HG02623 (cell line): ENCODE data around the gene AGPAT3.

Experiments used
- ATAC-seq: cut with Tn5 transposase; IDR thresholded peaks from one replicate; pipeline ENCODE4 v1.9.1; 2021; ENCODE audit warnings: moderate library complexity; ENCODE audit not compliant: unreplicated experiment

The AGPAT3 gene

DNA sequence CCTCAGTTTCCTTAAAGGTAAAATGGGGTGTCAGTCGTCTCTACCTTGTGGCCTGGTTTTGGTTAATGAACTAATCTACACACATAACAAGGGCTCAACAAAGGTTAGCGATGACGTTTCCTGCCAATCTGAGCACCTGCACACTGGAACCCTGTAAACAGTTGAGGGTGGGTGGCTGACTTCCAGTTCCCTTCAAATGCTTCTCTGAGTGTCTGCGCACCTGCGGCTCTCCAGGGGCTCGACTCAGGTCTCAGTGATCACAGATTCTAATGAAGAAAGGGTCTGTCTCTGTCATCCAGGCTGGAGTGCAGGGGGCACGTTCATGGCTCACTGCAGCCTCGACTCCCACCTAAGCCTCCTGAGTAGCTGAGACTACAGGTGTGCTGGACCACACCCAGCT, 3.3 kb upstream of the AGPAT3 start:
- no peak for ATAC-seq

DNA sequence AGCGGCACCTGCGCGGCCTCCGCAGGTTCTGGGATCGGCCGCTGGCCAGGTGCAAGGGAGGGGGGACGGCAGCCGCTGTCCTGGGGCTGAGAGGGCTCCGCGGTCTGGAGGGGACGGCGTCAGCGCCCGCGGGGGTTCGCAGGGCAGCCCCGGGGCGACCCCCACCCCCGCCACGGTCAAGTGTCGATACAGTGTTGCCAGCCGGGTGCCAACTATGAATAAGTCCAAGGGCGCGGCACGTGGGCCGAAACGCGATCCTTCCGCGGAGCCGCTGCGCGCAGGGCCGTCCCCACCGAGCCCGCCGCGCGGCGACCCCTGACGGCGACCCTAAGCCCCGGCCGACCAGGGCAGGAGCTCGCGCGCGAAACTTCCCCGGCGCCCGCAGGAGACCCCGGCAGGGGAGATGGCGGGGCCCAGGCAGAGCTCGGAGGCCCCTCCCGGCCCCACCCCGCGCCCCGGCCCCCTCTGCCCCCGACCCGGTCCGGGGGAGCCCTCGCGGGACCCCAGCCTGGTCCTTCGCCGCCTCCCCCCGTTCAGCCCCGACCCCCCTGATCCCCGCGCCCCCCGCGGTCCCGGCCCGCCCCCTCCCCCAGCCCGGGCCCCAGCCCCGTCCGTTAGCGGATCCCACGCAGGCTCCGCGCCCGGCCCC, 586 bp upstream of the AGPAT3 start:
- no peak for ATAC-seq

DNA sequence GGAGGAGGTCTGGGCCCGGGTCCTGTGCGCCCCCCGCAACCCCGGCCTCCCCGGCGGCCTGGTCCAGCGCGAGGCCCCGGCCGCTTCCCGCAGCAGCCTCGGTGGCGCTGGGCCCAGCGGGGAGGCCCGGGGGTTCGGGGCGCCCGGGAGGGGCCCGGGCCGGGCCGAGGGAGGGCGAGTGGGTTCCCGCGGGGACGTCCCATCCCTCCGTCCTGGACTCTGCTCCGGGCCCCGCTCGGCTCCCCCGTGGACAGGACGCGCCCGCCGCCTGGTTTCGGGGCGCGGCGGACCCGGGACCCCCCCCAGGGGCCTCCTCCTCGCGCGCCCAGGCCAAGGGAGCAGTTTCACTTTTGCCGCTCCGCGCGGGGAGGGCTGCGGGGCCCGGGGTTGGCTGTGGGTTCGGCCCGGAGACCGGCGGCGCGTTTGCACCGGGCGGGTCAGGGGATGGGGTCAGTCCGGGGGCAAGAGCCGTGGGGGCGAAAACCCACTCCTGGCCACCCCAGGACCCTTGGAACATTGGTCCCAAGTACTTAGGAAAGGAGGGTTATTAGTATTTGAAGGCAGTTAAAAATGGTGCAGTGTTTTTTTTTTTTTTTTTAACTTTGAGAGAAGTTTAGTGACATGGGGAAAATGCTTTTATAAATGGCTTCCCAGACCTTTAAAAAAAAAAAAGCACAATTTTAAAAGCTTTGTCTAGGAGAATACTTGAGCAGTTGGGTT, 677 bp downstream of the AGPAT3 start:
- no peak for ATAC-seq

DNA sequence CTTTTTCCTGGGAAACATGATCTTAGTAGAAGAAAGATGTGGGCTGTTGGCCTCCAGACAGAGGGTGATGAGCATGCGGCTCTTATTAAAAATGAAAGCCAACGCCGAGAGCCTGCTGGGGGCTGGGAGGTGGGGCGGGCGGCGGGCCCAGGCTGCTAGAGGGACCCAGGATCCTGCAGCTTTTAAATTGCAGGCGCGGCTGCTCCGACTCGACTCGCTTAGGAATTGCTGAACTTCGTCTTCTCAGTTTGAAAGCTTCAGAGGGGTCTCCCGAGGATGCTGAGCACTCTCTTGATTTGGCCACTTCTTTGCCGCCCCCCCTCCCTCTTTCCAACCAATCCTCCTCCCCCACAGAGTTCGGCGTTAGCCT, 1.2 kb downstream of the AGPAT3 start:
- ATAC-seq, result no peak

DNA sequence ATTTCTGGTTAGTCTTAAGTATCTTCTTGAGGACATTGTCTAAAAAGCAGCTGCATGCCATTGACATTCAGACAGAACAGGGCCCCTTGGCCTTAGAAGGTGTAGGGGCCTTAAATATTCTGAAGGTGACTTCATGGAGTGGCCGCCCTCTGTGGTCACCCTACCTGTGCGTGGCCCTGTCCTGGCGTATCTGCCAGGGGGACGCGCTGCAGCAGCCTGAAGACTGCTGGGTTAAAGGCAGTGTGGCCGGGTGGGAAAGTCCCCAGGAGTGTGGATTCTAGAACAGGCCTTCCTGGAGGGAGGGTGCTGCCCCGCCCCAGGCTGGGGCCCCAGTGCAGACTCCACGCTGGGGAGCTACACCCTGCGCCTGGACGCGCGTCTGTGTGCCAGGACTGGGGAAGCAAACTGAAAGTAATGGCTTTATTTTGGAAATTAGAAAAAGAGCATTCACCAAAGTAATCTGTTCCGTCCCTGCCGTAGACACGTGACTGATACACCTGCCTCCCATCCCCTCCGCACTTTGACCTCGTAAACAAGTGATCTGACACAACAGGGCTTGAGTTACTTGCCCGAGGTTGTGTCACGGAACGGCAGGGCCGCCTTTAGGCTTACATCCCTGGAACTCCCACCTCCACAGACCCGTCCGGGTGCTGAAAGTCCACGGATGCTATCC, 1.8 kb downstream of the AGPAT3 start:
- no peak for ATAC-seq

DNA sequence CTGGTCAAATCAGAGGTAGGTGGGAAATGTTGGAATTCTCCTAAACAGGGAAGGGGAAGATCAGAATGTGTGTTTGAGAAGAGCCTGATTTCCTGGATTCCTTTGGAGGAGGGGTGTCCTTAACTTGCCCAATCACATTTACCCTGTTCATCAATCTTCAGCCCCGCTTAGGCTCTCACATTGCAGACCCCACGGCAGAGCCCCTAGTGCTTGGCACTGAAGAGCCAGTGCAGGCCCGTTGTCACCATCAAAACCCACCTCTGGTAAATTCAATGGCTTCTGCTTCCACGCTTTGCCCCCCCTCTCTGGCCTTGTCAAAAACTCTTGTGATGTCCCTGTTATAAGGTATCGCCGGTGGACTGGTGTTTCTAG, 2.3 kb downstream of the AGPAT3 start:
- ATAC-seq, result no peak

DNA sequence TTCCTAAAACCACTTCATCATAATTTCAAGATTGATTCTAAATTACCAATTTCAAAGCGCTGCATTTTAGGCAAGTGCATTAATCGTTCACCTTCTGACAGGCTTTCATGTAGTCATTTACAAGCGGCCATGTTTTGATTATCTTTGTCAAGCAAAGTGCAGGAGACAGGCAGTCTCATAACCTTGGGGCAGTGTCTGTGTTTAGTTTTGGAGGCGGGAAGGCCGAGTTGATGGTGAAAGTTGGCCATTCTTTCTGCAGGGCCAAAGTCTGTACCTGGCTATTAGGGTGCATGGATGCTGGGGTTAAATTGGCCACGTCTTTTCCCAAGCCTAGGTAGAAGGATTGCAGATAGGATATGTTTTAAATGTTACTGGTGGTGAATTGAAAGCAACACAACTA, 2.9 kb downstream of the AGPAT3 start:
- ATAC-seq, result no peak

DNA sequence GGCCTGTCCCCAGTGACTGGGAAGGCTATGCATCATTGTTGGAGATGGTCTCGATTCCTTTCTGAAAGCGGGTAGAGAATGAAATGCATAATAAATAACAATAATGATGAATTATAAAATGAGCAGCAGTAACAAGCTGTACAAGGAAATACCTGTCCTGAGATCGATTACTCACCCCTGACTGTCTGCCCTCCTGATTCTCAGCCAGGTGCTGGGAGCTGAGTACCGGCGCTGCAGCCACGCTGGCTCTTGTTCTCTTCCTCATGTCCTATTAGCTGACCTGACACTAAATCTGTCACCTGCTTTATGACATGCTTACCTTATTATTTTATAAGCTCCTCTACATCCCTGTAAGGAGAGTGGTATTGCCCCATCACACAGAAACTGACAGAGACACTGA, 3.4 kb downstream of the AGPAT3 start:
- no peak for ATAC-seq

DNA sequence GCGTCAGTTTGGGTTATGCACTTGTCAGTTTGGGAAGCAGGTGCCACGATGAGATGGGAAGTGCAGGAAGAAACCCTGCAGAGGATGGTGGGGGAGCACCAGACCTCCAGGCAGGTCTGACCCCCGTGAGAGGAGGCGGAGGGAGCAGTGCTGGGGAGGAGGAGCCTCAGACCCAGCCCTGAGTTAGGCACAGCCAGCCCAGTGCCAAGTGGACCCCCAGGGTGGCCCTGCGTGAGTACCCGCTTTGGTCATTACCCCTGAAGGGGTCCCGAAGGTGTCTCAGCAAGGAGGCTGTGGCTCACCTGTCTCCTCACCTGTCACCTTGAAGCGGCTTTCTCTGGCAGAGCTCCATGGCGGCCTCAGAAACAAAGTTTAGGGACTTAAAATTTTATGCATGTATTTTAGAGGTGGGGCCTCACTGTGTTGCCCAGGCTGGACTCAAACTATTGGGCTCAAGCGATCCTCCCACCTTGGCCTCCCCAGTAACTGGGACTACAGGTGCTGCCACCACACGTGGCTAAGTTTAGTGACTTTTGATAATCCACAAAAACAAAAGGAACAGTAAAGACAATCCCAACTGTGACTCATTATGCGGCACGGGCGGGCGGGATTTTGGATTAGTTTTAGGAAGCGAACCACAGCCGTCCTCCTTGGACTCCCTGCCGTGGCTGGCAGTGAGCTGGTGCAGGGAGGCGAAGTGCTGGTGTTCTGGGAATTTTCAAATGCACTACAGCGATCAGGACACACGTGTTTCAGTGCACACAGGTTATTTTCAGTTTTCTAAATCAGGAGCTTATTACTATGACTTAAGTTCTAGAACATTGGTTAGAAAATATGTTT, 4.7 kb downstream of the AGPAT3 start:
- ATAC-seq, result no peak

DNA sequence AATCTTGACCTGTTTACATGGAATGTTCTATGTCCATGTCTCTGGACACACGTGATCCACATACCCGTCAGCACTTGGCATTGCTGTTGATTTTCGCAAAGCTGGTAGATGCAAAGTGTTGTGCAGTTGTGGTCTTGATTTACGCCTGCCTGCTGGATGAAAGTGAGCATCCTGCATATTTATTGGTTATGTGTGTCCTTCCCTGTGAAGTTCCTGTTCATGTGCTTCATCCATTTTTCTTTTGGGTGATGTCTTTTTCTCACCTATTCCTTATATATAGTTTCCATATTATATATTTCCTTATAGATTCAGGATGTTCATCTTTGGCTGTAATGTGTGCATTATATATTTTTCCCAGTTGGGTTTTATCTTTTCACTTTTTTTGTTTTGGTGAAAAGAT, 6.5 kb downstream of the AGPAT3 start:
- ATAC-seq, result no peak

DNA sequence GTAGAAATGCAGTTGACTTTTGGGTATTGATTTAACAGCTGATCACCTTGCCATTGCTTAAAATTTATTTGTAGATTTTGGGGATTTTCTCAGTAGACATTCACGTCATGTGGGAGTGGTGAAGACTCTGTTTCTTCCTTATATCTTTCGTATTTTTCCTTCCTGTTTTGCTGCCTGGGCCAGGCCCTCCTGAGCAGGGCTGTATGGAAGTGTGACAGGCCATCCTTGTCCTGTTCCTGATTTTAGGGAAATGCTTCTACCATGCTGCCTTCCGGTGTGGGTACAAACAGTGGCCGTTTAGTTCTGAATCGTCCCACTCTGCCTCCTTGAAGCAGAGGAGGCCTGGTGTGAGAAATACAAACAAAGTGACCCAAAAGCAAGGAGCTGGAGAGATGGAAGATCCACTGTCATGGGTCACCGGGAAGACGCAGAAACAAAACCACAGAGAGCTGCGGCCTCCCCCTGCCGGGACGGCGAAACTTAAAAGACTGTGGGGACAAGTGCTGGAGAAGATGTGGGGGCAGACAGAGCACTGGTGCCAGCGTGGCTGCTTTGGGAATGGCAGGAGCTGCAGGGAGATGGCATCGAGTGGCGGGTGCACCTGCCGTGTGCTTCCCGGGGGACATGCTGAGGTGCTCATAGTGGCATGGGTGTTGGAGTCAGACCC, 7.6 kb downstream of the AGPAT3 start:
- ATAC-seq, result no peak

DNA sequence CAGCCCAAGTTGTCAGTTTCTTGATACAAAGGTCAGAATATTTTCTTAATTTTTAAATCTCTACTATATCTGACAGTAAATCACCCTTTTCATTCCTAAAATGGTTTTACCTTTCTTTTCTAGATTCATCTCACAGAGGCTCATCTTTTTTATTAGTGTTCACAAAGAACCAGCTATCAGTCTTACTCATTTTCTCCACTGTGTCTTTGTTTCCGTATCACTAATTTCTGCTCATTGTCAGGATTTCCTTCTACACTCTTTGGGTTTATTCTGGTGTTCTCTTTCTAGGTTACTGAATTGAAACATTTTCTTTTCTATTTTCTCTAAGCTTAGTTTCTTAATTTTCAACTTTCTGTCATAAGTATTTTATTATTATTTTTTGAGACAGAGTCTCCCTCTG, 8.7 kb downstream of the AGPAT3 start:
- ATAC-seq, result no peak

DNA sequence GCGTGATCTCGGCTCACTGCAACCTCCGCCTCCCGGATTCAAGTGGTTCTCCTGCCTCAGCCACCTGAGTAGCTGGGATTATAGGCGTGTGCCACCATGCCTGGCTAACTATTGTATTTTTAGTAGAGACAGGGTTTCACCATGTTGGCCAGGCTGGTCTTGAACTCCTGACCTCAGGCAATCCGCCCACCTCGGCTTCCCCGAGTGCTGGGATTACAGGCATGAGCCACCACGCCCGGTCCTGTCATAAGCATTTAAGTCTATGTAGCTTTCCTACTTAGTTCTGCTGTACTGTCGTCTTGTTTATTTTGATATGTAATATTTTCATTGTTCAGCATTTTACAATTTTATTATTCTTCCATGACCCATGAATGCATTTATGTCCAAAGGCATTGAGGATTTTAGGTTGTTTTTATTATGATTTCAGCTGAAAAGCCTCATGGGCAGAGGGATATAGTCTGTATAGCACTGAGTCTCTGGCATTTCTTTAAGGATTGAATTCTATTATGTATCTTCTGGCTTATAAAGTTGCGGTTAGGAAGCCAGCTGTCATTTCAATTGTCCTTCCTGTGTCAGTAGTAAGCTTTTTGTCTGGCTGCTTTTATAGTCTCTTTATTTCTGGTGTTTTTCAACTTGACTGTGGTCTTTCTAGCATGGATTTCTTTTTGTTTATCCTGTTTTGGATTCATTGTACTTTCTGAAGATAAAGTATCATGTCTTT, 9.2 kb downstream of the AGPAT3 start:
- no peak for ATAC-seq

DNA sequence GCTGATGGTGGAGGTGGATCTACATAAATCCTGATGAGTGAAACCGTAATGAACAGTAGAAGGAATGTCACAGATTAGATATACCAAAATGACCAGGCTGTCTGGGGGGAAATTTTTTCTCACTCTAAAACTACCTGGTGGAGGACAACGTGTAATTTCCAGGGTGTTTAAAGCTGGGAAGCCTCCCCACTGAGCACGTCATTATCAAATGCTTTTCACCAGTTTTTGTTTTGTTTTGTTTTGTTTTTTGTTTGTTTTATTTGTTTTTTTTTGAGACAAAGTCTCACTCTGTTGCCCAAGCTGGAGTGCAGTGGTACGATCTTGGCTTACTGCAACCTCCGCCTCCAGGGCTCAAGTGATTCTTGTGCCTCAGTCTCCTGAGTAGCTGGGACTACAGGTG, 11.6 kb downstream of the AGPAT3 start:
- no peak for ATAC-seq

DNA sequence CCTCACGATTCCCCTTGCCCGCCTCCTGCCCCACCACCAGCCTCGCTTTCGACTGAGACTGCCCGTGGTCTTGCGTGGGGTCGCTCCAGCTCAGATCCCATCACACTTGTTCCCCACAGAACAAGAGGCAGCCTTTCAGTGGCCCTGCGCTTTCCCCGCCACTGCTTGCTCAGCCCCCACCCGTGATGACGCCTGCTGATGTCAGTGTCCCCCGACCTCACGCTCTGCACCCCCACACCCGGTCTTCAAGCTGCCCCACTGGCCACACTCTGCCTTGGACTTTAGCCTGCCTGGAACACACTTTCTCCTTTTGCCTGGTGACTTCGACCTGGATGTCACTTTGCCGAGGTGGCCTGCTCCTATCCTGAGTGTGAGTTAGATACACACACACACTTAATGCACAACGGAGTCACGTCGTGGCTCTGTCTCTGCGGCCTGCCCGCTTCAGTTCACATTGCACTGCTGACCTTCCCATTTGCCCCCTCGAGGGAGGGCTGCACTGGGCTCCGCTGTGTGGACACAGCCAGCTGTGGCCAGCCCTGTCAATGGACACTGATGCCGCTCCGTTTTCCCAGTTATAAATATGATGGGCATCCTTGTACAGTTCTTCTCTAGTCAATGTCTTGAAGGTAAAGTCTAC, 13.0 kb downstream of the AGPAT3 start:
- ATAC-seq, result no peak

DNA sequence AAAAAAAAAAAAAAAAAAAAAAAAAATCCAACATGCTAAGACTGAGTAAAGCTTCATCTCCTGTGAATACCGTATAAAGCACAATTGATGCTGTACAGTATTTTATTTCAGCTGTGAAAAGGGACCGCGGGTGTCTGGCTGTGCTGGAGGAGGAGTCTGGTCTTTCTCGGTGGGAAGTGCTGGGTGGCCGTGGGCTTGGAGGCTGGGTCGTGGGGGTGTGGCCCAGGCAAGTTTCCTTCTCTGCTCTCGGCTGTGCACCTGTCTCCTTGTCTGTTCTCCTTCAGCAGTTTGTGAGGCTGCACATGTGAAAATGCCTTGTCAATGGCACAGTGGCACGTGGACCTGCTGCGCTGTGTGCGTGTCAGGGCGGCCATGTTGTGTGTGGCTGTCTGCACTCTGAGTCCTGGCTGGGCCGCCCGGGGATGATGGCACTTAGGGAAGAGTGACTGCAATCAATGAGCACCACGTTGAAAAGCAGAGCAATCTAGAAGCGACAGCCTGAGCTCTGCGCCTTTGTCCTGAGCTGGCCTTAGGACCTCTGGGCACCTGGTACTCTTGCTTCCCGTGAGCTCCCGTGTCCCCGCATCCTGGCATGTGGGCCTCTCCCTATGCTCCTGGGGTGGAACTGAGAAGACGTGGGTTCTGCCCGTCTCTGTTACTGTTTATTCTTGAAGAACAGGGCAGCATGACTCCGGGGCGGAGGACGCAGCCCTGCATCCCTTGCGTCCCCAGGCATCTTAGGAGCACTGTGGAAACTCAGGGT, 14.5 kb downstream of the AGPAT3 start:
- no peak for ATAC-seq

DNA sequence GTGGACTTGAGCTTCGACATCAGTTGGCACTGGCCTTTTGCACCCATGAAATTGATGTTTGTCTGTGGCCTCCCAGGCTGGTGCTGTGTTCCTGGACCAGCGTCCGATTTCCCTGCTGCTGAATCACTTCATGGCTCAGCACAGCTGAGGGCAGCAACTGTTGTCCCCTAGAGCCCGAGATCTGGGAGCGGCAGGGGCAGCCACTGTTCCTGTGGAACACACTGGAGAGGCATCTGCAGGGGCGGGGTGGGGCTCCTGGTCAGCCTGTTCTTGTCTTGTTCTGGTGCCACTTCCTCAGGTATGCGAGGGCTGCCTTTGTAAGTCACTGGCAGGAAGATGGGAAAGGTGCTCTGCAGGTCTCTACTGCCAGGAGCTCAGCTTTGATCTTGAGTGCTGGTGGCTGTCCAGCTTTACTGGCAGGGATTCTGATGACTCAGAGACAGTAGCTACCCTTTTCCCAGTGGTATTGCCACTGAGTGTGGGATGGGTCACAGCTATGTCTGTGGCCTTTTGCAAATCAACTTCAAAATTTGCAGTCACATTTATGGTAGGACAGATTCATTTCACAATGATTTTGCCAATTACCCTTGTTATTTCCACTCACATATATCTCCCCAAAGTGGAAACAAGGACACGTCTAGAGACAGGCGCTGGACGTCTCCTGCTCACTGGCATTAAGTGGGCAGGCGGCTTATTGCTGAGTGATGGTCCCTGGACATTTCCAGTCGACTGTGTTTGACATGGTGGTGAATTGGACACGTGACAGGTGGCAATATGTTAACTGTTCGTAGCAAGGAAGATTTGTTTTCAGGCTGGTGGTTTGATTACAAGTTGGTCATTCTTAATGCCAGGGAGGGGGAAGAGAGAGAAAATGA, 15.3 kb downstream of the AGPAT3 start:
- ATAC-seq, result no peak

DNA sequence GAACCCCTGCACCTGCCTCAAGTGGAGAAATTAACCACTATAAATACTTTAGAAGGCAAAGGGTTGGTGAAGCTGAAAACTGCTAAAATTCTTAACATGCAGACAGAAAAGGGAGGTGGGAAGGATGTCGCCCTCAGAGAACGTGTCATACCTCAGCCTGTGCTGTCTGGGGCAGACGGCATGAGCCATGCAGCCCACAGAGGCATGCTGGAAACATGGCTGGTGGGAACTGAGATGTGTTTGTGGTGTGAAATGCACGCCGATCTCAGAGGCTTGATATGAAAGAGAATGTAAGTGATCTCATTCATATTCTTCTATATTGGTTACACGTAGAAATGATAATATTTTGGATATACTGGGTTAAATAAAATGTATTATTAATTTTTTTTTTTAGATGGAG, 16.3 kb downstream of the AGPAT3 start:
- no peak for ATAC-seq
